Lung (tissue), 12 donors: ENCODE measurements around the gene GYG2. TPM values are rescaled to one million over a fixed set of nuclear protein-coding genes. Genes with fewer than 3 reads are reported as not detected.

Experiments used
- ATAC-seq: fragments of 200-7000 bp; cut with Tn5 transposase; one replicate; pipeline ENCODE4 v1.9.1; 2020; ENCODE audit warnings: moderate number of reproducible peaks; ENCODE audit not compliant: insufficient read depth, low FRiP score
- DNase-seq, 3 donors: peaks; one replicate each; pipeline ENCODE4 v3.0.0-alpha.2; 2013 to 2017
- H3K27ac ChIP-seq, 2 donors: one replicate each; pipeline ENCODE4 v1.5.1; 2013; ENCODE audit warnings: mild to moderate bottlenecking in 2 of 2, moderate library complexity in 2 of 2, control low read depth in 1 of 2, inconsistent platforms in 1 of 2, low read depth in 1 of 2, low read length in 1 of 2
- H3K27me3 ChIP-seq, 3 donors: one replicate each; pipeline ENCODE4 v1.5.1; 2013; ENCODE audit warnings: low read length in 2 of 3; ENCODE audit not compliant: control insufficient read depth in 3 of 3, insufficient read depth in 3 of 3
- H3K36me3 ChIP-seq, 4 donors: one replicate each; pipeline ENCODE4 v1.5.1; 2013; ENCODE audit warnings: low read length in 4 of 4, mild to moderate bottlenecking in 1 of 4, moderate library complexity in 1 of 4; ENCODE audit not compliant: control insufficient read depth in 4 of 4, insufficient read depth in 4 of 4
- H3K4me1 ChIP-seq, 5 donors: one replicate each; pipeline ENCODE4 v1.5.1; 2013; ENCODE audit warnings: low read length in 5 of 5, mild to moderate bottlenecking in 2 of 5, moderate library complexity in 1 of 5; ENCODE audit not compliant: control insufficient read depth in 5 of 5, insufficient read depth in 5 of 5
- H3K4me3 ChIP-seq: one replicate; pipeline ENCODE4 v1.5.1; 2013; ENCODE audit warnings: mild to moderate bottlenecking, control low read depth, moderate library complexity
- H3K9ac ChIP-seq, 2 donors: one replicate each; pipeline ENCODE4 v1.5.1; 2013; ENCODE audit warnings: low read length in 2 of 2, control low read depth in 1 of 2; ENCODE audit not compliant: insufficient read depth in 1 of 2
- H3K9me3 ChIP-seq, 4 donors: one replicate each; pipeline ENCODE4 v1.5.1; 2013; ENCODE audit warnings: low read length in 3 of 4, mild to moderate bottlenecking in 1 of 4, moderate library complexity in 1 of 4; ENCODE audit not compliant: control insufficient read depth in 4 of 4, insufficient read depth in 3 of 4
- CTCF ChIP-seq: IDR thresholded peaks from 2 replicates; pipeline ENCODE4 v1.5.1; 2012; ENCODE audit warnings: mild to moderate bottlenecking; ENCODE audit errors: control extremely low read depth, extremely low read depth
- WGBS, 2 donors: extraction: QIAGEN DNeasy Blood & Tissue Kit; methylation state at CpG; one replicate each; pipeline ENCODE4 v1.1.7; 2013; 5-methylcytosine and 5-hydroxymethylcytosine counted together
- polyA plus RNA-seq, 2 donors: library from polyadenylated mRNA; stranded (reverse); fragments of 200-250 nt; gene quantifications; one replicate each; pipeline ENCODE4 v1.2.1, GENCODE V29; 2013
- total RNA-seq, 2 donors: library from RNA; depleted of rRNA in 1 of 2; stranded (reverse); fragments of >200 nt in 1 of 2; gene quantifications; one replicate each; pipeline ENCODE4 v1.2.1, GENCODE V29; 2014 to 2021
- donor health status: control.
- donor health status: control.
- donor health status: Bipolar disorder and iron deficiency.
- donor health status: healthy.
- donor health status: DM: yes; HTN: yes; CAD: no.

Gene GYG2
- total and polyA plus RNA-seq, 4 donors = 0.59 to 5.4 (median 2.7) TPM

DNA sequence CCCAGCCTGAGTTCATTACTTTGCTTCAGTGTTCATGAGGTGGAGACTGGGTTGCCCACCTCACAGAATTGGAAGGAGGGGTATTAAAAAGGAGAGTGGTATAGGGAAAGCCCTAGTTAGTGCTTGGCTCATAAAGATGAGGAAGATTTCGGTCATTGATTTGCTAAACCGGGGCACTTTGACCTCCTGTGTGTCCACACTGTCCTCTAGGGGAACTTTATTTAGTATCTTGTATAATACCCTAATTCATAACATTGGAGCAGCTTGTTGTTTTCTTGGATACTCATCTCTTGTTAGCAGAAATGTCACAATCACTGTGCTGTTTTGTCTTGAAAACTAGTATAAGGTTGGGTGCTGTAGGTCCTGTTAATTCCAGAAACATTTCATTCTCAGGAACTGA lies 49.8 kb downstream of the GYG2 start:
- Histone ChIP-seq H3K9ac (no peak overlapping the region), H3K4me1 (no peaks in the 10 kb centered on the region), H3K36me3 (peaks cover 0 to 2% (median 0%) of the 10 kb centered on the region in 4 donors), H3K27me3 (peaks cover 0 to 5% (median 0%) of the 10 kb centered on the region in 3 donors), H3K27ac (no peak overlapping the region), H3K4me3 (no peak overlapping the region), H3K9me3 (peaks cover 0 to 2% (median 0%) of the 10 kb centered on the region in 4 donors)
- no peak for ATAC-seq
- WGBS, 2 donors = 78 to 79% methylated on average over 2 of the region's 2 CpGs
- DNase-seq = no peak
- TF ChIP-seq CTCF = no peak

- H3K27ac ChIP-seq = no peak overlapping the region
- ATAC-seq (no peak), DNase-seq (no peak)
- no peak overlapping the region for H3K9ac ChIP-seq
- no peaks in the 10 kb centered on the region for H3K9me3 ChIP-seq
- no peak overlapping the region for H3K4me3 ChIP-seq
- no peak for TF ChIP-seq CTCF
- 84 to 90% methylated on average over 1 of the region's 1 CpG for WGBS, 2 donors
- H3K36me3 ChIP-seq = peaks cover 0 to 2% (median 0%) of the 10 kb centered on the region in 4 donors
- peaks cover 0 to 5% (median 0%) of the 10 kb centered on the region in 3 donors for H3K27me3 ChIP-seq
- no peaks in the 10 kb centered on the region for H3K4me1 ChIP-seq
These were observed 50.9 kb downstream of the GYG2 start for GRCh38 chrX:2879670-2880069.

DNA sequence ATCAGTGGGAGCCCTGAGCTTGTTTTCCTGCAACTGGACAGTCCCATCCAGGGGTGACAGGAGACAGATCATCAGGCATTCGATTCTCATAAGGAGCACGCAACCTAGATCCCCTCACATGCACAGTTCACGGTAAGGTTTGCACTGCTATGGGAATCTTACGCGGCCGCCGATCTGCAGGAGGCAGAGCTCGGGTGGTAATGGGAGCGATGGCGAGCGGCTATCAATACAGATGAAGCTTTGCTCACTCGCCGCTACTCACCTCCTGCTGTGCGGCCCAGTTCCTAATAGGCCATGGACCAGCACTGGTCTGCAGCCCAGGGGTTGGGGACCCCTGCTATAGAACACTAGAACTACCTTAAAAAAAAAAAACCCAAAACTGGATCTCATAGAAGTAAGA lies 55.0 kb downstream of the GYG2 start:
- WGBS, 2 donors = 96 to 97% methylated on average over 14 of the region's 14 CpGs
- Histone ChIP-seq H3K9me3 (no peaks in the 10 kb centered on the region), H3K4me1 (no peaks in the 10 kb centered on the region), H3K9ac (no peak overlapping the region), H3K4me3 (no peak overlapping the region), H3K27me3 (peaks cover 0 to 5% (median 0%) of the 10 kb centered on the region in 3 donors), H3K36me3 (no peaks in the 10 kb centered on the region), H3K27ac (no peak overlapping the region)
- DNase-seq (no peak), ATAC-seq (no peak)
- no peak for TF ChIP-seq CTCF

GRCh38 chrX:2888309-2888708 lies 59.6 kb downstream of the GYG2 start:
- Histone ChIP-seq H3K9me3 (no peaks in the 10 kb centered on the region), H3K36me3 (no peaks in the 10 kb centered on the region), H3K9ac (no peak overlapping the region), H3K27me3 (peaks cover 0 to under 1% (median 0%) of the 10 kb centered on the region in 3 donors), H3K27ac (no peak overlapping the region), H3K4me1 (peaks cover 0 to 10% (median 2%) of the 10 kb centered on the region in 5 donors), H3K4me3 (no peak overlapping the region)
- ATAC-seq (no peak), DNase-seq (no peak)
- TF ChIP-seq CTCF = no peak
- WGBS, 2 donors = 45 to 67% methylated on average over 7 of the region's 7 CpGs
